ENCODE data around the gene MYRIP.
"Not testable (repeated sequence)": the region's sequence is repeated elsewhere in the genome, so short reads cannot be mapped to it uniquely, and the experiment has no call there.

DNA sequence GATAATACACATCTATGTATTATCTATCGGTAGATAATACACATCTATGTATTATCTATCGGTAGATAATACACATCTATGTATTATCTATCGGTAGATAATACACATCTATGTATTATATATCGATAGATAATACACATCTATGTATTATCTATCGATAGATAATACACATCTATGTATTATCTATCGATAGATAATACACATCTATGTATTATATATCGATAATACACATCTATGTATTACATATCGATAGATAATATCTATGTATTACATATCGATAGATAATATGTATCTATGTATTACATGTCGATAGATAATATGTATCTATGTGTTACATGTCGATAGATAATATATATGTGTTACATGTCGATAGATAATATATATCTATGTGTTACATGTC lies 275.0 kb downstream of the MYRIP start:
- not testable (repeated sequence) for TF ChIP-seq CTCF, POLR2A (IDR thresholded peaks at IDR 0.05)

Data from thyroid gland (tissue), 4 donors.